T-helper 1 cell treated with Interleukin-12 subunit alpha and Interleukin-12 subunit beta and Interleukin-4 antibody, amounts not matched to agents 30 ng/mL and 1 ng/mL, for 36 hours (primary cell): ENCODE results near the gene TCF7L1. TPM values are rescaled to one million over a fixed set of nuclear protein-coding genes. Genes with fewer than 3 reads are reported as not detected.

Experiments
- intact Hi-C: fragments of 100-400 bp; cut with micrococcal nuclease; formaldehyde crosslinking; loops from one replicate; pipeline ENCODE4 v1.15.1; 2024
- total RNA-seq: library from RNA; stranded (reverse); gene quantifications from 2 replicates; pipeline ENCODE4 v1.2.3, GENCODE V29; 2022

The TCF7L1 gene
- total RNA-seq, 1 donor from 2014 or later: not detected

DNA sequence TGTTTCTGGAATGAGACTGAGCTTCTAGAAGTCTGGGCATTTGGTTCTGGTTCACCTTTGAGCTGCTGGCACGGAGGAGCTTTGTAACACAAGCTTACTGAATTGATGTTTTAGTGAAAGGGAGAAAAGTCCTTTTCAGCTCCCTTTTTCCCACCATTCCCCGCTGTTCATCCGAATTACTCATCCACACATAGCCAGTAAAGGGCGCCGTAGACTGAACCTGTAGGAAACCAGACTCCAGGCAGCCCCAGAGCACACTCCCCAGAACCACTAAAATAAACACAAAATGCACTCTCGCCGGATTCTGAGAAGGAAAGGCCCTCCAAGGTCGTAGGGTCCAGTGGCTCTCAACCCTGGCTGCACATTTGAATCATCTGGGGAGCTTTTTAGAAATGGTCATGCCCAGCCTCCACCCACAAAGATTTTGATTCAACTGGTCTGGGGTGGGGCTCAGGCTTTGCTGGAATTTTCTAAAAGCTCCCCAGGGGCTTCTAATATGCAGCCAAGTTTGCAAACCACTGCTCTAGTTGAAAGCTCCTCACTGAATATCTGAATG, 29.6 kb downstream of the TCF7L1 start:
- intact Hi-C loops: no loop called here

GRCh38 chr2:85163675-85164074, 30.5 kb downstream of the TCF7L1 start:
- intact Hi-C loops: no loop called here

GRCh38 chr2:85164145-85164569, 31.0 kb downstream of the TCF7L1 start:
- intact Hi-C loops: no loop called here

- intact Hi-C loops: no loop called here
Observed at GRCh38 chr2:85165088-85165690, 32.0 kb downstream of the TCF7L1 start.

DNA sequence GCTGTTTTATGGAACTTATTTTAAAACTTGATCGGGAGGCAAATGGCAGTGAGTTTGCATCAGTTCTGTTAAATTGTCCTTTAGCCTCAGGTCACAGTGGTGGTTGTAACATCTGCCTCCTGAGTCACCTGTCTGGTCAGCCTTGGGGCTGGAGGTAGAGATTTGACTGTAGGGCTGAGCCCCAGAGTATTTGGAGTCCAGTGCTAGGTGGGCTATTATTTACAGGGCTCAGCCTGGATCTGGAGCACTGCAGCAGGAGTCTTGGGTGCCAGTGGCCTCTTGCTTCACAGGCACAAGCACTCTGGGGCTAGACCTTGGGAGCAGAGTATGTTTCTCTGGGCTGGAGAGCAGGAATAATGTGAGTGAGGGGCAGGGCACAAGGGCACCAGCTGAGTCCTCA, 32.8 kb downstream of the TCF7L1 start:
- intact Hi-C loops: no loop called here

- intact Hi-C loops: no loop called here
Observed at GRCh38 chr2:85167479-85167878, 34.3 kb downstream of the TCF7L1 start.

GRCh38 chr2:85168942-85169341, 35.8 kb downstream of the TCF7L1 start:
- intact Hi-C loops: no loop called here

- intact Hi-C loops: no loop called here
Observed at GRCh38 chr2:85169581-85169980, 36.4 kb downstream of the TCF7L1 start.

- intact Hi-C loops: no loop called here
Observed at GRCh38 chr2:85170938-85171475, 37.8 kb downstream of the TCF7L1 start.

DNA sequence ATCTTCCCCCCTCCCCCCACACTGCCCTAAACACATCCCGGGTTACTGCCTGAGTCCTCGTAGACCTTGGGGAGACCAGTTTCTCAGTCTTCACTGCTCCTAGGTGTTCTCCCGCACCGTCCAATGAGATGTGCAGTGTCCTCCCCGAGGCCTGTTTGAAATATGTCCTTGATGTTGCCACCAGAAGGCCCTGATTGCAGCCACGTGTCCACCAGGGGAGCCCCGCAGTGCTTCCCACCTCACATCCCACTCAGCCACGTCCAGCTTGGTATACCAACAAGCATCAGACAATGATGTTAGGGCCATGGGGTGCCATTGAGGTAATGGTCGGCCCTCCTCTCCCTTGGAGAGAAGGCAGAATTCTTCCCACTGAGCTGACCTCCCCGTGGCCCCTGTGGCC, 38.7 kb downstream of the TCF7L1 start:
- intact Hi-C loops: no loop called here

- intact Hi-C loops: no loop called here
Observed at GRCh38 chr2:85173909-85174308, 40.7 kb downstream of the TCF7L1 start.

GRCh38 chr2:85174943-85175342, 41.8 kb downstream of the TCF7L1 start:
- intact Hi-C loops: no loop called here

DNA sequence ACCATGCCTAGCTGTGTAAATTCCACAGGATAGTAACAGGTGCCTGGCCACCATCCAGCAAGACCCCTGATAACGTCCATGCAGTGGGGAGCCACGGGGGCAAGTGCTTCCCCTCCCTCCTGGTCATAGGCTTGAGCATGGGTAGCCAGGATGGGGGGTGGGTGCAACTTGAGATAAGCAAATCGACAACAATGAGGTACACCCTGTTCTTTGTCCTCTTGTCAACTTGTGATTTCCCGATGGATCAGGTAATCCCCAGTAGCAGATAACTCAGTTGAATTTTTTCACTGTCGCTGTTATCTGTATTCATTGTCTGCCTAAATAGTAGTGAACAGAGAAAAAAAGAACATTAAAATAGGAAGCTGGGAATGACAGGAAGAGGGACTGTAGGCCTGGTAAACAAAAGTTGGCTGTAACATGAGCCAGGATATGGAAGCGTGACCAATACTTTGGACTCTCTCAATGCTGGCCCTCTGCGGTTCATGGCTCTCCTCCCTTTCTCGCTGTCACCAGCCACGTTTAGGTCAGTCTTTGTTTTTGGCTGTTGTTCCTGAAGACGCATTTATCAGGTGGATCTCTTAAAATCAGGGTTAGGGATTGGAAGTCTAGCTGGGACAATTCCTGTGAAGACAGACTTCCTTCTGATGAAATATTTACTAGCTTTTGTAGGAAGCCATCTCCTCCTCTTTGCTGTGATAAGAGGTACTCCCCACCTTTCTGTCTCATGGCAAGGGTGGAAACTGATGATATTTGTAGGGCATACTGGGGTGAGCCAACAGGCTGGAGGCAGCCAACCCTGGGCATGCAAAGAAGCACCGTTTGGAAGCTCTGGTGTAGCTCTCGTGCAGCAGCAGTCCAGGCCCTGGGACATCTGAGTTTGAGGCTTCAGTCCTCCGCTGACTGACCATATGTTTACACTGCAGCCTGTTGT, 42.4 kb downstream of the TCF7L1 start:
- intact Hi-C loops: no loop called here

- intact Hi-C loops: no loop called here
Observed at GRCh38 chr2:85177031-85177824, 44.0 kb downstream of the TCF7L1 start.

DNA sequence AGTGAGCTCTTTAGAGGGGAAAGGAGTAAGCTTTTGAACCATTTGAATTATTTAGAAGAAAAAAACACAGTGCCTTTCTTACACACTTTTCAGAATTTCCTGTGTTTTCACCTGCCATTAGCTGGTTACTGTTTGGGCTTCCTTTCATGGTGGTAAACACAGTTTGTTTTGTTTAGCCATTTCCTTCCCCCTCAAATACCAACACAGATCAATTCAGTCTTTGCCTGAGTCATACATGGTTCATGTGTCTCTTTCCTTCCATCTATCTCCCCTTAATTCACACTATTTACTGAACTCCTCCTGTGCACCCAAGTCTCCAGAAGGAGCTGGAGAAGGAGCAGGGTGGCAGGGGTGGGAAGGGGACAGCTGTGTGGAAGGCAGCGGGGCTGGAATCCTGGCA, 45.0 kb downstream of the TCF7L1 start:
- intact Hi-C loops: no loop called here

- intact Hi-C loops: no loop called here
Observed at GRCh38 chr2:85178980-85179411, 45.8 kb downstream of the TCF7L1 start.

DNA sequence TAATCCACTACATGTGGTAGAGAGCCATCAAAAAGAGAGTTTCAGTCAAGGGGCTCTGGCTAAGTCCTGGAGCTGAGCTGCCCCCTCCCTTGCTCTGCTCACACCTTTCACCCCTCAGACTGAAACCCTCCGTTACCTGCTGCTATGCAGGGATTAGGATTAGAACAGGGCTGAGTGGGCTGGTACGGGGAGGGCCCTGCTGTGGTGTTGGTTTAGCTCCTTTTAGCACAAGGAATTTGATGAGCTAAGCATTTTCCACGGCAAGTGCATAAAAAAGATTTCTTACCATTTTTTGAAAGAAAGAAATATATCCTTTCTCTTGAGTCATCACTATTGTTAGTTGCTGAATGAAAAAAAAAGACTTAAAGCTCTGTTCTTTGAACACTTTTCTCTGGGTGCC, 46.3 kb downstream of the TCF7L1 start:
- intact Hi-C loops: no loop called here

DNA sequence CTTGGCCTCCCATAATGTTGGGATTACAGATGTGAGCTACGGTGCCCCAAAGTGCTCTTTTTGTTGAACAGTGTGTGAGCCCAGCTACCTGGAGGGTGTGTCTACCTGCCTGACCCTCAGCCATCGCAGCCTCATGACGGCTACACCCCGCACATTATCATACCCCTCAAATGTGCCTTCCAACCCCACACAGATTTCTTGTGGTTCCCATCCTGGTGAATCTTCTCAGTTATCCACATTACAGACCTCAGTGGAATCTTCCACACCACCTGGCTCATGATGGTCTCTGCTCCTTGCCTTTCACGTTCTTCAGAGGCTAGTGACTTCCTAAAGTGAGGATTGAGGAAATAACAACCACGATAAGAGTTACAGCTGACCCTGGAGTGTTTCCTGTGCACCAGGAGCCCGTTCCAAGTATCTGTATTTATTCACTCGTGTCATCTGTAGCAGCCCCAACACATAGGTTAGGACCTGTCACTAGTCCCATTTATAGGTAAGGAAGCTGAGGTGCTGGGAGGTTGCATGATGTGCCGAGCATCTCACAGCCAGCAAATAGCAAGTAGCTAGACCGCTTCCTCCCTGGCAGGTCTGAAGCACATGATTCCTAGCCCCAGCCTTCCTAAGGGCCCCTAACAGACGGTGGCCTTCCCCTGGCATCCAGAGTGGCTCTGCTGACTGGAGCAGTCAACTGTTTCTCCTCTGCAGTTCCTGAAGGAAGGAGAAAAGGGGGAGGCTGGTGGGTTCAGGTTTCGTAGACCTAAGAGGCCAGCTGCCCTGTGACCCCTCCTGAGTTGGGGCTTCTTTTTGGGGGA, 47.3 kb downstream of the TCF7L1 start:
- intact Hi-C loops: no loop called here

DNA sequence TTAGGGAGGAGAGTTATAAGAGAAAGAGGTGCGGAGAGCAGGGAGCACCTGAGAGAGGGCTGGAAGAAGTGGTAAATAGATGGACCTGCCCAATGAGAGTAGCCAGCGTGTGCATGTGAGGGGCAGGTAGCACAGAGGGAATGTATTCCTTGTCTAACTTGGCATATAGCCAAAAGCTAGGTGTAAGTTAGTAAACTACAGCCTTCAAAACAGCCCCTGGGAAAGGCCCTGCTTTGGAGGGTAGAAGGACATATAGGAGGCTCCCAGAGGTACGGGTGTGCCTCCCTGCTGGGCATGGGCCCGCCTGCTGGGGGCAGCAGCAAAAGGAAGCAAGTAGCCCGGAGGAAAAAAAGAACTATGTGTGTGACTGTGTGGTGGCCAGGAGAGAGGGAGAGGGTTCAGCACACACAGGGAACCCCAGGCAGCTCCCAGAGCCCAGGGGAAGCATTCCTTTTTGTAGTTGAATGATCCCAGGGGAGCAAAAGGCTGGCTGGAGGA, 48.0 kb downstream of the TCF7L1 start:
- intact Hi-C loops: no loop called here

DNA sequence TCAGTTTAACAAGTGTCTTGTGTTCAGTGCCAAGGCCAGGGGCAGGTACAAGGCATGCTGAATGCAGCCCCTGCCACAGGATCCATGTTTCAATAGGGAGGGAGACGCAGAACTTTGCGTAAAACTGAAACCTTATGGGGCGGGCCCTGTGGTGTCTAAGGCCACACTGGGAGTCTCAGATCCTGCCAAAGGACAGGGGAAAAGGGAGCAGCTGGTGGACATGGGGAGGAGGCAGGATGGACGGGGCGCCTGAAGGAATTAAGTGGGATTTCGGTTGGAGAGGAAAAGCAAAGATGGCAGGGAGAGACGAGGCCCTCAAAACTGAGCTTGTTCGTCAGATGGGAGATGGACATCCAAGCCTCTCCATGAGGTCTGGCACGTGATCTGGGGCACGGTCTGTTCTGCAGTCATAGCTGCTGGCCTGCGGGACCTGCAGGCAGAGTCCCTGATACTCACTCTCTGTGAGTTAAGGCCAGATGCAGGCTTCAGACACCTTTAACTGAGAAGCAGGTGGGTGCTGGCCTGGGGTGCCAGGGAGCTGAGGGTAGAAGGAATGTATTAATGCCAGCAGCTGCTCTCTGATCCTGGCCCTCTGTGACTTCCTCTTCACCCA, 48.8 kb downstream of the TCF7L1 start:
- intact Hi-C loops: no loop called here
